ENCODE data around the gene ORM2.
A peak's percentile ranks its signal among the peaks of the same experiment; 100 is the strongest.

ORM2 gene

GRCh38 chr9:114350636-114351401, 21.1 kb downstream of the ORM2 start:
- peak; percentile 50 to 81 for DNase-seq

GRCh38 chr9:114351932-114352331, 22.3 kb downstream of the ORM2 start:
- DNase-seq, result peak; percentile 58 to 59

- no peak for DNase-seq
These were observed 26.2 kb downstream of the ORM2 start for GRCh38 chr9:114355821-114356220.

GRCh38 chr9:114356792-114357191, 27.1 kb downstream of the ORM2 start:
- no peak for DNase-seq

- no peak for DNase-seq
These were observed 27.7 kb downstream of the ORM2 start for GRCh38 chr9:114357360-114357759.

- no peak for DNase-seq
These were observed 28.3 kb downstream of the ORM2 start for GRCh38 chr9:114357911-114358328.

GRCh38 chr9:114359801-114360200, 30.1 kb downstream of the ORM2 start:
- no peak for DNase-seq

GRCh38 chr9:114361542-114361941, 31.9 kb downstream of the ORM2 start:
- no peak for DNase-seq

- DNase-seq, result no peak
These were observed 32.7 kb downstream of the ORM2 start for GRCh38 chr9:114362394-114362793.

- no peak for DNase-seq
These were observed 33.8 kb downstream of the ORM2 start for GRCh38 chr9:114363424-114363823.

GRCh38 chr9:114364134-114365041, 34.7 kb downstream of the ORM2 start:
- peak; percentile 30 to 82 for DNase-seq

- DNase-seq, result no peak
These were observed 35.5 kb downstream of the ORM2 start for GRCh38 chr9:114365194-114365593.

- peak; percentile 9 to 30 for DNase-seq
These were observed 36.9 kb downstream of the ORM2 start for GRCh38 chr9:114366334-114367128.

GRCh38 chr9:114367366-114367765, 37.7 kb downstream of the ORM2 start:
- no peak for DNase-seq

- DNase-seq, result no peak
These were observed 38.3 kb downstream of the ORM2 start for GRCh38 chr9:114367772-114368569.

GRCh38 chr9:114369216-114370130, 39.8 kb downstream of the ORM2 start:
- no peak for DNase-seq

- DNase-seq, result no peak
These were observed 40.7 kb downstream of the ORM2 start for GRCh38 chr9:114370251-114370967.

- no peak for DNase-seq
These were observed 41.3 kb downstream of the ORM2 start for GRCh38 chr9:114370968-114371320.

GRCh38 chr9:114371343-114371944, 41.8 kb downstream of the ORM2 start:
- no peak for DNase-seq
